ENCODE data around the gene STAB1. TPM values are rescaled to one million over a fixed set of nuclear protein-coding genes. Genes with fewer than 3 reads are reported as not detected.
A peak's percentile ranks its signal among the peaks of the same experiment; 100 is the strongest.

Gene STAB1
- total RNA-seq: 10 to 100 TPM; 10.3 to 27.2 (median 23.3) TPM

GRCh38 chr3:52494886-52495495 is at the start of gene STAB1:
STAB1 (plus strand) TSS chr3:52495338; CDS start chr3:52495414, 76 bp downstream.
- DNase-seq: peak in 1 of 2 donors; percentile 26
- peak in 1 of 2 donors; percentile 40 for ATAC-seq
- in situ Hi-C loops (cut with MboI; ENCODE audit: low sequenced_read_pairs in 4 of 4): no loop called here
- Histone ChIP-seq H3K27me3 (no peaks in the 10 kb centered on the region), H3K9me3 (no peaks in the 10 kb centered on the region), H3K4me1 (peaks cover 27 to 31% of the 10 kb centered on the region in 2 donors), H3K27ac (peak within 1 kb of the TSS; percentile 61 to 70 (median 66)), H3K36me3 (peaks cover 0 to 31% of the 10 kb centered on the region in 2 donors), H3K4me3 (peak within 1 kb of the TSS; percentile 37 to 47 (median 41))
- no peak for TF ChIP-seq POLR2A (IDR thresholded peaks at IDR 0.05)
- no peak for TF ChIP-seq CTCF (IDR thresholded peaks at IDR 0.05 in 4 of 5, conservative IDR thresholded peaks at IDR 0.05 in 1 of 5)
- intact Hi-C loops (cut with DNase I; ENCODE audit: low total_unique reads): no loop called here

GRCh38 chr3:52446042-52446441 is 49.1 kb upstream of the STAB1 start:
- peak overlapping the region; percentile 94 to 99 (median 97) for H3K27ac ChIP-seq
- H3K4me3 ChIP-seq: no peak overlapping the region
- in situ Hi-C loops (cut with MboI; ENCODE audit: low sequenced_read_pairs in 4 of 4): no loop called here
- H3K27me3 ChIP-seq: no peaks in the 10 kb centered on the region
- no peak for ATAC-seq
- DNase-seq: no peak
- H3K9me3 ChIP-seq: no peaks in the 10 kb centered on the region
- H3K36me3 ChIP-seq: no peaks in the 10 kb centered on the region
- intact Hi-C loops (cut with DNase I; ENCODE audit: low total_unique reads): no loop called here
- H3K4me1 ChIP-seq: peaks cover 13 to 37% of the 10 kb centered on the region in 2 donors
- TF ChIP-seq CTCF (IDR thresholded peaks at IDR 0.05 in 4 of 5, conservative IDR thresholded peaks at IDR 0.05 in 1 of 5) (no peak), POLR2A (IDR thresholded peaks at IDR 0.05) (no peak)

- intact Hi-C loops (cut with DNase I; ENCODE audit: low total_unique reads): loop anchor here (1.0 kb wide), 1 partner anchor 19 kb away; no protein-coding TSS in a partner anchor
- peaks cover 15 to 45% of the 10 kb centered on the region in 2 donors for H3K4me1 ChIP-seq
These were observed 48.3 kb upstream of the STAB1 start for GRCh38 chr3:52446631-52447511.

More at GRCh38 chr3:52446631-52447511, 48.3 kb upstream of the STAB1 start:
- Histone ChIP-seq H3K4me3 (no peak overlapping the region), H3K9me3 (no peaks in the 10 kb centered on the region), H3K36me3 (no peaks in the 10 kb centered on the region), H3K27me3 (no peaks in the 10 kb centered on the region), H3K27ac (peak overlapping the region; percentile 94 to 99 (median 97))
- ATAC-seq (peak; percentile 20 to 40), DNase-seq (peak in 1 of 2 donors; percentile 70)
- peak; percentile 99 to 100 (median 100) for TF ChIP-seq CTCF (IDR thresholded peaks at IDR 0.05 in 4 of 5, conservative IDR thresholded peaks at IDR 0.05 in 1 of 5)
- no peak for TF ChIP-seq POLR2A (IDR thresholded peaks at IDR 0.05)
- in situ Hi-C loops (cut with MboI; ENCODE audit: low sequenced_read_pairs in 4 of 4): no loop called here

Measured in gastrocnemius medialis (tissue), 4 donors.